ENCODE data around the gene ZNF532.

DNA sequence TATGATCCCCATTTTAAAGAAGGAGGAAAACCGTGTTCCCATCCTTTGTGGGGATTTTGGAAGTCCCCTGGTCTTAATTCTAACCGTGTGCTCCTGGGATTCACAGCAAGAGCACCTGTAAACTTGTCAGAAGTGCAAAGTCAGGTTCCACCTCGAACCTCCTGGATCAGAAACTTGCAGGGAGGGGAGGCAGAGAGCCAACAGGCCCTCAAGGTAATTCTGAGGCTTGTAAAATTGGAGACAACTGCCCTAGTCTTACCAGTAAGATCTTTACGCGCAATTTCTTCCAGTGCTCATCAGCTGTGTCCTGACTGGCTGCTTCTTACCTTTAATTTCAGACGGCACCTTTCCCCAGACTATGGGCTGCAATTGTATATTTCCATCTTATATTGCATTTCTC lies 161.7 kb downstream of the ZNF532 start:
- TF ChIP-seq GATA3 (IDR thresholded peaks at IDR 0.05; ENCODE audit: low read depth, low read length) = no peak
- TF ChIP-seq GATA2 (IDR thresholded peaks at IDR 0.05; ENCODE audit: low read depth, low read length) = no peak

All from SH-SY5Y (cell line).